ENCODE measurements around the gene PTGR2. TPM values are rescaled to one million over a fixed set of nuclear protein-coding genes. Genes with fewer than 3 reads are reported as not detected.
"Not testable (repeated sequence)": the region's sequence is repeated elsewhere in the genome, so short reads cannot be mapped to it uniquely, and the experiment has no call there.

The PTGR2 gene
- total RNA-seq, 2 experiments from 2014 or later = 2.1 to 2.2 TPM

DNA sequence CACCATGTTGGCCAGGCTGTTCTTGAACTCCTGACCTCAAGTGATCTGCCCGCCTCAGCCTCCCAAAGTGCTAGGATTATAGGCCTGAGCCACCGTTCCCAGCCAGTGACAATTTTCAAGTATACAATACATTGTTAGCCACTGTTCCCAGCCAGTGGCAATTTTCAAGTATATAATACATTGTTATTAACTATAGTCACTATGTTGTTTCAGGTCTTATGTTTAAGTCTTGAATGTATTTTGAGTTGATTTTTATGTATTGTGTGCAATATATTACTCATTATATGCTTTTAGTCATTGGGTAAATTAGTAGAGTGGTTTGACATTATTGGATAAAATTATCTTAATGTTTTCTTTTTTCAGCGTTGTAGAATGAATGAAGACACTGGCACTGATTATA lies 22.0 kb downstream of the PTGR2 start:
- Mint-ChIP-seq H3K4me3 (no peak overlapping the region), H3K9me3 (no peaks in the 10 kb centered on the region), H3K36me3 (ENCODE audit: low read depth) (no peaks in the 10 kb centered on the region), H3K27me3 (no peaks in the 10 kb centered on the region), H3K27ac (no peak overlapping the region), H3K4me1 (no peaks in the 10 kb centered on the region)
- ChIA-PET CTCF (no interaction called here), POLR2A (no interaction called here)
- DNase-seq = no peak

GRCh38 chr14:73877790-73878189 lies 26.2 kb downstream of the PTGR2 start:
- H3K27me3 Mint-ChIP-seq = no peaks in the 10 kb centered on the region
- peaks cover 4% of the 10 kb centered on the region for H3K4me1 Mint-ChIP-seq
- H3K27ac Mint-ChIP-seq = no peak overlapping the region
- CTCF ChIA-PET = interaction anchor here (1.0 kb wide), 1 partner anchor 9 kb away, joined by 3 read pairs; the partner anchor contains the start of gene ZNF410
- no peaks in the 10 kb centered on the region for H3K36me3 Mint-ChIP-seq (ENCODE audit: low read depth)
- POLR2A ChIA-PET = no interaction called here
- H3K9me3 Mint-ChIP-seq = no peaks in the 10 kb centered on the region
- DNase-seq = no peak
- no peak overlapping the region for H3K4me3 Mint-ChIP-seq

DNA sequence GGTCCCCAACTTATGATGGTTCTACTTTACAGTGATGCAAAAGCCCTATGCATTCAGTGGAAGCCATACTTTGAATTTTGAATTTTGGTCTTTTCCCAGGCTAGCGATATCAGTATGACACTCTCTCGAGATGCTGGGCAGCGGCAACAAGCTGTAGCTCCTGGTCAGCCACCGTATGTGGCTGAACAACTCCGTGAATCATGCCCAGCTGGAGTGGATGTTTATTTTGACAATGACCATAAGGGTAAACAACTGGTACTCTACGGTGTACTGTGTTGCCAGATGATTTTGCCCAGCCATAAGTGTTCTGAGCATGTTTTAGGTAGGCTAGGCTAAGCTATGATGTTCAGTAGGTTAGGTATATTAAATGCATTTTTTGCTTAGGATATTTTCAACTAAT lies 26.8 kb downstream of the PTGR2 start:
- no peak for DNase-seq
- Mint-ChIP-seq H3K4me1 (peaks cover 4% of the 10 kb centered on the region), H3K4me3 (no peak overlapping the region), H3K27ac (no peak overlapping the region), H3K9me3 (no peaks in the 10 kb centered on the region), H3K36me3 (ENCODE audit: low read depth) (no peaks in the 10 kb centered on the region), H3K27me3 (no peaks in the 10 kb centered on the region)
- ChIA-PET CTCF (interaction anchor here (0.6 to 0.9 kb wide), 2 partner anchors 13 to 145 kb away, joined by 3 read pairs; no protein-coding TSS in a partner anchor), POLR2A (no interaction called here)

- POLR2A ChIA-PET = no interaction called here
Observed at GRCh38 chr14:73879027-73879426, 27.4 kb downstream of the PTGR2 start.

DNA sequence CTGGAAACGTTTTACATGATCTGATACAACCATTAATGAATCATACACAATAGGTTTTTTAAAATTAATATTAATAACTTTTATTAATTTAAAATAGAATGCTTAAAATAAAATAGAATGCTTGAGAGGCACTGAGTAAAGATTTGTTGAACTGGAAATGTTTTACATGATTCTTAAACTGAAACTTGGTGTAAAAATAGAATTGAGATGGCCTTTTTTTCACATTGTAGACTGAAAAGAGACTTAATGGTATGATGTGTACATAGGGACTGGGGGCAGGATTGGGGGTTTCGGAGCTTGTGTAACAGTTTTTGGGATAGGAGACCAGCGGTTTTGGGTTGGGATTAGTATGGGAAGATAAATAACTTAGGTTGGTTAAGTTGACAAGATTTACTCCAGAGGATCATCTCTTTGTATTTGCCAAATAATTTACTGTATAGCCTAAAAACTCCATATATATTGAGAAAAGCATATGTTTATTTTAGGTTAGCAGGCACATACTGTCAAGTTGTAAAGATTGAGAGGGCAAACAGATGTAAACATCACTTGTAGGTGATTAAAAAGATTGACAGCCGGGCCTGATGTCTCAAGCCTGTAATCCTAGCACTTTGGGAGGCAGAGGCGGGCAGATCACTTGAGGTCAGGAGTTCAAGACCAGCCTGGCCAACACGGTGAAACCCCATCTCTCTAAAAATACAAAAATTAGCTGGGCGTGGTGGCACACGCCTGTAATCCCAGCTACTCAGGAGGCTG lies 33.0 kb downstream of the PTGR2 start:
- peak overlapping the region; percentile 73 for H3K27ac Mint-ChIP-seq
- DNase-seq = no peak
- CTCF ChIA-PET = no interaction called here

More at GRCh38 chr14:73879027-73879426, 27.4 kb downstream of the PTGR2 start:
- Mint-ChIP-seq H3K9me3 (no peaks in the 10 kb centered on the region), H3K4me3 (no peak overlapping the region), H3K27me3 (no peaks in the 10 kb centered on the region), H3K36me3 (ENCODE audit: low read depth) (no peaks in the 10 kb centered on the region), H3K27ac (no peak overlapping the region), H3K4me1 (peaks cover 4% of the 10 kb centered on the region)
- no peak for DNase-seq
- CTCF ChIA-PET = interaction anchor here (0.6 to 0.9 kb wide), 2 partner anchors 13 to 146 kb away, joined by 3 read pairs; no protein-coding TSS in a partner anchor

GRCh38 chr14:73886449-73887317 lies 35.1 kb downstream of the PTGR2 start, which contains the start of gene ZNF410:
TSS of gene ZNF410 (plus strand) at chr14:73886859. CDS start at chr14:73892176, 5,317 bp downstream.
- H3K36me3 Mint-ChIP-seq (ENCODE audit: low read depth) = peaks cover 3% of the 10 kb centered on the region
- ChIA-PET CTCF (interaction anchor here (0.7 to 1.4 kb wide), 7 partner anchors 9 to 828 kb away, joined by 3 to 4 read pairs (median 3); partner anchors contain the start of gene RBM25), POLR2A (interaction anchor here (1.1 kb wide), 1 partner anchor 100 kb away, joined by 5 read pairs; no protein-coding TSS in a partner anchor)
- peaks cover 42% of the 10 kb centered on the region for H3K4me1 Mint-ChIP-seq
- H3K4me3 Mint-ChIP-seq = peak within 1 kb of the TSS; percentile 98
- DNase-seq = peak; percentile 87
- no peaks in the 10 kb centered on the region for H3K9me3 Mint-ChIP-seq
- H3K27ac Mint-ChIP-seq = peak within 1 kb of the TSS; percentile 97
- no peaks in the 10 kb centered on the region for H3K27me3 Mint-ChIP-seq

More for the DNA sequence above, 33.0 kb downstream of the PTGR2 start:
- H3K4me3 Mint-ChIP-seq = peak overlapping the region; percentile 98
- H3K9me3 Mint-ChIP-seq = no peaks in the 10 kb centered on the region
- H3K36me3 Mint-ChIP-seq (ENCODE audit: low read depth) = peaks cover 3% of the 10 kb centered on the region
- H3K4me1 Mint-ChIP-seq = peaks cover 42% of the 10 kb centered on the region
- H3K27me3 Mint-ChIP-seq = no peaks in the 10 kb centered on the region
- POLR2A ChIA-PET = no interaction called here

DNA sequence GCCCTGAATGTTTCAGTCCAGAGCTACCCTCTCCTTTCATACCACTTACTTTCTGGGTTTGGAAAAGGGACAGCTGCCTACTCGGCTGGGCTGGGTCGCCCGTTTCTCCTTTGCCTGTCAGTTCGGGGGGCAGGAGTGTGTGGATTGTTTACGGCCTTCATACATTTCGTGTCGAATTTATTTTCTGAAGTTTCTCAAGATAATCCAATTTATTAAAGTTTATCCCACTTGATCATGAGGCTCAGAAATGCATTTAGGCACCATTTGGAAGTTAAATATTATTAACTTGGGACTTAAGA lies 35.6 kb downstream of the PTGR2 start:
- CTCF ChIA-PET = interaction anchor here (1.0 to 1.2 kb wide), 3 partner anchors 9 to 829 kb away, joined by 3 to 4 read pairs (median 3); partner anchors contain the start of gene RBM25
- no peaks in the 10 kb centered on the region for H3K27me3 Mint-ChIP-seq
- peaks cover 7% of the 10 kb centered on the region for H3K36me3 Mint-ChIP-seq (ENCODE audit: low read depth)
- DNase-seq = no peak
- H3K27ac Mint-ChIP-seq = peak overlapping the region; percentile 97
- POLR2A ChIA-PET = no interaction called here
- peak overlapping the region; percentile 98 for H3K4me3 Mint-ChIP-seq
- H3K9me3 Mint-ChIP-seq = no peaks in the 10 kb centered on the region
- H3K4me1 Mint-ChIP-seq = peaks cover 46% of the 10 kb centered on the region

DNA sequence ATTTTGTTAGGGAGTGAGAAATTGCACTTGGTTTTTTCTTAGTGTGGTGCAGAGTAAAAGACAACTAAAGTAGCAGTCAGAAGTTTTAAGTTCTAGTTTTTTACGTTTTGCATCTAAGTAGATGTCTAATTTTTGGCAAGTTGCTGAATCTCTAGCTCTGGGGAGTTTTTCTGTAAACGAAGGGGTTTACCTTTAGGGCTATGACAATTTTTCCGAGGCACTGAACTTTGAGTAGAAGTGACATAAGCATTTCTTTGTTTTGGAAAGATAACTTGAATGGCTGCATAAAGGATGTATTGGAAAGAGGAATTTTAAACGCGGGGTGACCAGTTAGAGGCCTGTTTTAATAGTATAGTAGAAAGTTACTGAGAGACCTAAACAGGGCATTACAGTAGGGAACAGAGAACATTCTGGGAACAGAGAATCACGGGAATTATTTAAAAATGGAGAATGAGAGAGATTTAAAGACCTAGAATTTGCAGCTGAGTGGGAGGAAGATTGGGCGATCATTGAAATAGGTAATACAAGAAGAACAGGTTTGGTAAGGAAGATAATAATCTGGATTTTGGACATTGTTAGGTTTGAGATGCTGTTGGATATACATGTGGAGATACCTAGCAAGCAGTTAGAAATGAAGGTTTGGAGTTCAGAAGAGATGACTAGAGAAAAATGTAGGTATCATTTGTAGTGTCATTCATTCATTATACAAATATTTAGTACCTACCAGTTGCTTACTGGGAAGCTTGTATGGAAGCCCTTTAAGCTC lies 36.2 kb downstream of the PTGR2 start:
- H3K4me3 Mint-ChIP-seq = peak overlapping the region; percentile 98
- CTCF ChIA-PET = interaction anchor here (1.1 kb wide), 1 partner anchor 8 kb away, joined by 4 read pairs; no protein-coding TSS in a partner anchor
- H3K36me3 Mint-ChIP-seq (ENCODE audit: low read depth) = peaks cover 7% of the 10 kb centered on the region
- DNase-seq = no peak
- POLR2A ChIA-PET = no interaction called here
- H3K27me3 Mint-ChIP-seq = no peaks in the 10 kb centered on the region
- H3K27ac Mint-ChIP-seq = peak overlapping the region; percentile 97
- H3K9me3 Mint-ChIP-seq = no peaks in the 10 kb centered on the region
- peaks cover 46% of the 10 kb centered on the region for H3K4me1 Mint-ChIP-seq

GRCh38 chr14:73888460-73888725 lies 36.8 kb downstream of the PTGR2 start:
- H3K4me1 Mint-ChIP-seq = peaks cover 46% of the 10 kb centered on the region
- ChIA-PET CTCF (interaction anchor here (1.0 kb wide), 1 partner anchor 13 kb away, joined by 3 read pairs; no protein-coding TSS in a partner anchor), POLR2A (no interaction called here)
- DNase-seq = no peak
- H3K9me3 Mint-ChIP-seq = no peaks in the 10 kb centered on the region
- H3K36me3 Mint-ChIP-seq (ENCODE audit: low read depth) = peaks cover 7% of the 10 kb centered on the region
- peak overlapping the region; percentile 98 for H3K4me3 Mint-ChIP-seq
- H3K27me3 Mint-ChIP-seq = no peaks in the 10 kb centered on the region
- H3K27ac Mint-ChIP-seq = peak overlapping the region; percentile 21

DNA sequence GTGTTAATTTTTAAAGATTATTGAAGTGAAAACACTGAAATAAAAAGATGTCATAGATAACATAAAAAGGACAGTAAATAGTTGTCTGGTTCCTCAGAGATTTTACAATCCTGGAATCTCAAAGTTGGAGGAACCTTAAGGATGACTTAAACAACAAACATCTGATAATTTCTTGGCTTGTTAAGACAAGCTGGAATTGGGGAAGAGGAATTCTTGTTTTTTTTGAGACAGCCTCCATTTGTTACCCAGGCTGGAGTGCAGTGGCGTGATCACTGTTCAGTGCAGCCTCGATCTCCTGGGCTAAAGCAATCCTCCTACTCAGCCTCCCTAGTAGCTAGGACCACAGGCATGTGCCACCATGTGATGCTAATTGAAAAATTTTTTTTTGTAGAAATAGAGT lies 37.3 kb downstream of the PTGR2 start:
- Mint-ChIP-seq H3K27ac (no peak overlapping the region), H3K4me3 (peak overlapping the region; percentile 98), H3K9me3 (no peaks in the 10 kb centered on the region), H3K27me3 (no peaks in the 10 kb centered on the region), H3K36me3 (ENCODE audit: low read depth) (peaks cover 11% of the 10 kb centered on the region), H3K4me1 (peaks cover 46% of the 10 kb centered on the region)
- POLR2A ChIA-PET = no interaction called here
- no peak for DNase-seq
- CTCF ChIA-PET = interaction anchor here (0.7 to 1.0 kb wide), 2 partner anchors 9 to 13 kb away, joined by 3 read pairs; no protein-coding TSS in a partner anchor

GRCh38 chr14:73889376-73889775 lies 37.7 kb downstream of the PTGR2 start:
- Mint-ChIP-seq H3K27me3 (no peaks in the 10 kb centered on the region), H3K9me3 (no peaks in the 10 kb centered on the region), H3K4me1 (peaks cover 46% of the 10 kb centered on the region), H3K27ac (no peak overlapping the region), H3K36me3 (ENCODE audit: low read depth) (peaks cover 13% of the 10 kb centered on the region), H3K4me3 (no peak overlapping the region)
- DNase-seq = no peak
- POLR2A ChIA-PET = no interaction called here
- CTCF ChIA-PET = interaction anchor here (0.6 to 1.0 kb wide), 4 partner anchors 9 to 451 kb away, joined by 3 to 4 read pairs (median 3); no protein-coding TSS in a partner anchor

- Mint-ChIP-seq H3K4me1 (peaks cover 12% of the 10 kb centered on the region), H3K36me3 (ENCODE audit: low read depth) (peaks cover 35% of the 10 kb centered on the region)
- CTCF ChIA-PET, H3K4me3 Mint-ChIP-seq, POLR2A ChIA-PET, H3K9me3 Mint-ChIP-seq, DNase-seq, H3K27me3 Mint-ChIP-seq, H3K27ac Mint-ChIP-seq: not testable (repeated sequence)
Observed at GRCh38 chr14:73894180-73894687, 42.6 kb downstream of the PTGR2 start.
